ENCODE data around the gene MSL1. TPM values are rescaled to one million over a fixed set of nuclear protein-coding genes. Genes with fewer than 3 reads are reported as not detected.
A peak's percentile ranks its signal among the peaks of the same experiment; 100 is the strongest.

Gene MSL1
- total and polyA plus RNA-seq, 2 experiments from 2014 or later = 26.7 to 81.6 TPM

- Histone ChIP-seq H2AFZ (no peak overlapping the region), H3K27me3 (no peaks in the 10 kb centered on the region), H3K4me2 (peak overlapping the region; percentile 97), H3K4me1 (ENCODE audit: insufficient read depth) (peaks cover 16% of the 10 kb centered on the region), H3K36me3 (replicated peaks; ENCODE audit: insufficient read depth, low read depth) (no peaks in the 10 kb centered on the region), H3K79me2 (no peaks in the 10 kb centered on the region), H3K9me3 (ENCODE audit: low read depth) (no peaks in the 10 kb centered on the region), H4K20me1 (ENCODE audit: insufficient read depth, poor library complexity, severe bottlenecking) (no peaks in the 10 kb centered on the region), H3K4me3 (no peak overlapping the region), H3K27ac (peak overlapping the region; percentile 93), H3K9me2 (replicated peaks; ENCODE audit: insufficient read depth) (no peaks in the 10 kb centered on the region)
- 69% methylated on average over 7 of the region's 7 CpGs for WGBS (ENCODE audit: low lambda C conversion rate, missing lambda C conversion rate)
- no peak for TF ChIP-seq EZH2 (IDR thresholded peaks at IDR 0.05; ENCODE audit: borderline replicate concordance)
- peak; percentile 78 for DNase-seq (ENCODE audit: low spot score)
These were observed 54.4 kb downstream of the MSL1 start for GRCh38 chr17:40175928-40176753.

DNA sequence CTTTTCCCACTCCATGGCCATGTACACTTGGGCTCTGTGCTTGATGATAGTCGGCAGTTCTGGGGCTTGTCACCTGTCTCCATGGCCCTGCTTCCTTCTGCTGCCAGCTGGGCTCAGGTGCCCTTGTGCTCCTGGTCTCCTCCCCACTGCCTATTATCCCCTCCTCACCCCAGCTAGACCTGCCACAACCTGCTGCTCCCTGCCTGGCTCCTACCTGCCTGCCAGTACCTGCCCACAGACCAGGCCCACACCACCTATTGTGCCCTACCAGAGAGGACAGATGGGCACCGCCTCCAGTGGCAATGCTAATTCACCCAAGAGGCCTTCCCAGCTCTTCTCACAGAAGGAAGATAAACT is 55.0 kb downstream of the MSL1 start:
- Histone ChIP-seq H3K4me1 (ENCODE audit: insufficient read depth) (peaks cover 16% of the 10 kb centered on the region), H3K27me3 (no peaks in the 10 kb centered on the region), H2AFZ (no peak overlapping the region), H3K27ac (peak overlapping the region; percentile 93), H3K4me3 (no peak overlapping the region), H3K4me2 (peak overlapping the region; percentile 97), H3K79me2 (no peaks in the 10 kb centered on the region), H3K9me2 (replicated peaks; ENCODE audit: insufficient read depth) (no peaks in the 10 kb centered on the region), H3K9me3 (ENCODE audit: low read depth) (no peaks in the 10 kb centered on the region), H4K20me1 (ENCODE audit: insufficient read depth, poor library complexity, severe bottlenecking) (no peaks in the 10 kb centered on the region), H3K36me3 (replicated peaks; ENCODE audit: insufficient read depth, low read depth) (no peaks in the 10 kb centered on the region)
- WGBS (ENCODE audit: low lambda C conversion rate, missing lambda C conversion rate) = 92% methylated on average over 2 of the region's 2 CpGs
- TF ChIP-seq EZH2phosphoT487 (IDR thresholded peaks at IDR 0.05; ENCODE audit: low read depth, severe bottlenecking, unreplicated experiment) (no peak), CTCF (IDR thresholded peaks at IDR 0.05; ENCODE audit: poor library complexity) (no peak), EZH2 (IDR thresholded peaks at IDR 0.05; ENCODE audit: borderline replicate concordance) (no peak)
- no peak for DNase-seq (ENCODE audit: low spot score)

DNA sequence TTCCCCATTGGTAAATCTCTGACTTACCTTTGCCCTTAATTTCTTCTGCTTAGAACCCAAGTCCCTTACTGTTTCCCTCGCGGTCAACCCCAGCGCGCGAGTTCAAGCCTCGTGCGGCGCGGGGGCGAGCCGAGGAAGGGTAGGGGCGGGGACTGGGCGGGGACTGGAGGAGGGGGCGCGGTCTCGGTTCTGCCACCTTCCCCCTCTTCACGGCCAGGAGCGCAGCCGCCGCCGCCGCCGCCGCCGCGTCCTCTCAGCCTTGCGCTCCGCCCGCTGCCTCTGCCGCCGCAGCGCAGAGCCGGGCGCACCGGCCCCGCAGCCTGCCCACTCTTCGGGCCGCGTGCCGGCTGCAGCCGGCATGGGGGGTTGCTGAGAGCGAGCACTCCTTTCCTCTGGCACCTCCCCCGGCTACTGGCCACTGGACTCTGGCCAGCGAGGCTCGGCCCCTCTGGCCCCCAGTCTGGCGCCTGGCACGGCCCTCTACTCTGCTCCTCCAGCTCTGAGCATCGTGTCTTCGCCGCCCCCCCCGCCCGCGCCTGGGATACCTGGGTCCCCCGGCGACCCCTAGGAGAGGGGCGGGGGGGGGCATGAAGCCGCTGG is 55.6 kb downstream of the MSL1 start, which contains the start of gene RAPGEFL1:
RAPGEFL1 (plus strand) TSS at position 196 of the 600 bp plus-strand sequence; CDS start at position 588, 392 bp downstream.
- TF ChIP-seq EZH2 (IDR thresholded peaks at IDR 0.05; ENCODE audit: borderline replicate concordance) = no peak
- no peak for TF ChIP-seq EZH2phosphoT487 (IDR thresholded peaks at IDR 0.05; ENCODE audit: low read depth, severe bottlenecking, unreplicated experiment)
- TF ChIP-seq CTCF (IDR thresholded peaks at IDR 0.05; ENCODE audit: poor library complexity) = no peak
- Histone ChIP-seq H2AFZ (peak within 1 kb of the TSS; percentile 43), H3K4me2 (peak within 1 kb of the TSS; percentile 97), H3K9me3 (ENCODE audit: low read depth) (no peaks in the 10 kb centered on the region), H3K27ac (peak within 1 kb of the TSS; percentile 93), H3K4me1 (ENCODE audit: insufficient read depth) (peaks cover 16% of the 10 kb centered on the region), H3K27me3 (no peaks in the 10 kb centered on the region), H3K79me2 (no peaks in the 10 kb centered on the region), H3K4me3 (peak within 1 kb of the TSS; percentile 73), H3K36me3 (replicated peaks; ENCODE audit: insufficient read depth, low read depth) (no peaks in the 10 kb centered on the region), H4K20me1 (ENCODE audit: insufficient read depth, poor library complexity, severe bottlenecking) (no peaks in the 10 kb centered on the region), H3K9me2 (replicated peaks; ENCODE audit: insufficient read depth) (no peaks in the 10 kb centered on the region)
- WGBS (ENCODE audit: low lambda C conversion rate, missing lambda C conversion rate) = 1% methylated on average over 39 of the region's 57 CpGs
- peak; percentile 92 for DNase-seq (ENCODE audit: low spot score)

DNA sequence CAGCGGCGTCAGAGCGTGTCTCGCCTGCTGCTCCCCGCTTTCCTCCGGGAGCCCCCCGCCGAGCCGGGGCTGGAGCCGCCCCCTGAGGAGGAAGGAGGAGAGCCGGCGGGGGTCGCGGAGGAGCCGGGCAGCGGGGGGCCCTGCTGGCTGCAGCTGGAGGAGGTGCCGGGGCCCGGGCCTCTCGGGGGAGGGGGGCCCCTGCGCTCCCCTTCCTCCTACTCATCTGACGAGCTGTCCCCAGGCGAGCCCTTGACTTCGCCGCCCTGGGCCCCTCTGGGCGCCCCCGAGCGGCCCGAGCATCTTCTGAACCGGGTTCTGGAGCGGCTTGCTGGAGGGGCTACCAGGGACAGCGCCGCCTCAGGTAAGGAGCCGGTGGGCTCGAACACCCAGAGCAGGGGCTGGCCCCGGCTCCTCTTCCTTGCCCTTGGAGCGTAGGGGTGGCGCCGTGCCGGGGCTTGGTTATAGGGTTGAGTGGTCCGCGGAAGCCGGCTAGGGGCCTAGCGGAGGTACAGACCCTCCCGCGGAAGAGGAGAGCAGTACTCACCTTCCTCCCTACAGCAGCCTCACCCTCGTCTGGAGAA is 56.3 kb downstream of the MSL1 start:
- Histone ChIP-seq H3K4me3 (peak overlapping the region; percentile 73), H3K4me2 (peak overlapping the region; percentile 97), H3K79me2 (no peaks in the 10 kb centered on the region), H3K27ac (no peak overlapping the region), H4K20me1 (ENCODE audit: insufficient read depth, poor library complexity, severe bottlenecking) (no peaks in the 10 kb centered on the region), H3K36me3 (replicated peaks; ENCODE audit: insufficient read depth, low read depth) (no peaks in the 10 kb centered on the region), H3K27me3 (no peaks in the 10 kb centered on the region), H3K9me3 (ENCODE audit: low read depth) (no peaks in the 10 kb centered on the region), H3K9me2 (replicated peaks; ENCODE audit: insufficient read depth) (no peaks in the 10 kb centered on the region), H3K4me1 (ENCODE audit: insufficient read depth) (peaks cover 16% of the 10 kb centered on the region), H2AFZ (peak overlapping the region; percentile 43)
- DNase-seq (ENCODE audit: low spot score) = no peak
- 50% methylated on average over 15 of the region's 46 CpGs for WGBS (ENCODE audit: low lambda C conversion rate, missing lambda C conversion rate)
- no peak for TF ChIP-seq EZH2 (IDR thresholded peaks at IDR 0.05; ENCODE audit: borderline replicate concordance)
- no peak for TF ChIP-seq EZH2phosphoT487 (IDR thresholded peaks at IDR 0.05; ENCODE audit: low read depth, severe bottlenecking, unreplicated experiment)
- no peak for TF ChIP-seq CTCF (IDR thresholded peaks at IDR 0.05; ENCODE audit: poor library complexity)

Data from hepatocyte (in vitro differentiated cells).